Testis (tissue), 2 donors: ENCODE measurements around the gene TGFB1I1.

Experiments used
- POLR2A ChIP-seq: fragments of 450-650 bp; IDR thresholded peaks from one replicate; pipeline ENCODE4 v1.6.1; 2017; ENCODE audit warnings: antibody characterized with exemption, mild to moderate bottlenecking, moderate library complexity
- TF ChIP-seq, protein P1 (sequence below), 3 experiments: fragments of 450-650 bp in 2 of 3; fragments of 200-600 bp in 1 of 3; sonication (generic) in 1 of 3; IDR thresholded peaks; one replicate each; pipeline ENCODE4 v1.5.1; 2016 to 2019; ENCODE audit warnings: antibody characterized with exemption in 3 of 3, mild to moderate bottlenecking in 2 of 3, moderate library complexity in 1 of 3

GRCh38 chr16:31438414-31438813 lies 33.5 kb upstream of the TGFB1I1 start:
- TF ChIP-seq, protein P1, sequence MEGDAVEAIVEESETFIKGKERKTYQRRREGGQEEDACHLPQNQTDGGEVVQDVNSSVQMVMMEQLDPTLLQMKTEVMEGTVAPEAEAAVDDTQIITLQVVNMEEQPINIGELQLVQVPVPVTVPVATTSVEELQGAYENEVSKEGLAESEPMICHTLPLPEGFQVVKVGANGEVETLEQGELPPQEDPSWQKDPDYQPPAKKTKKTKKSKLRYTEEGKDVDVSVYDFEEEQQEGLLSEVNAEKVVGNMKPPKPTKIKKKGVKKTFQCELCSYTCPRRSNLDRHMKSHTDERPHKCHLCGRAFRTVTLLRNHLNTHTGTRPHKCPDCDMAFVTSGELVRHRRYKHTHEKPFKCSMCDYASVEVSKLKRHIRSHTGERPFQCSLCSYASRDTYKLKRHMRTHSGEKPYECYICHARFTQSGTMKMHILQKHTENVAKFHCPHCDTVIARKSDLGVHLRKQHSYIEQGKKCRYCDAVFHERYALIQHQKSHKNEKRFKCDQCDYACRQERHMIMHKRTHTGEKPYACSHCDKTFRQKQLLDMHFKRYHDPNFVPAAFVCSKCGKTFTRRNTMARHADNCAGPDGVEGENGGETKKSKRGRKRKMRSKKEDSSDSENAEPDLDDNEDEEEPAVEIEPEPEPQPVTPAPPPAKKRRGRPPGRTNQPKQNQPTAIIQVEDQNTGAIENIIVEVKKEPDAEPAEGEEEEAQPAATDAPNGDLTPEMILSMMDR (IDR thresholded peaks at IDR 0.05) = no peak
- TF ChIP-seq POLR2A = no peak
